Activated naive CD8-positive, alpha-beta T cell treated with anti-CD3 and anti-CD28 coated beads, Interleukin-2, amount 10 ng/mL, durations not matched to agents 7 days and 5 days (primary cell): ENCODE data around the gene CMKLR1. TPM values are rescaled to one million over a fixed set of nuclear protein-coding genes. Genes with fewer than 3 reads are reported as not detected.
A peak's percentile ranks its signal among the peaks of the same experiment; 100 is the strongest.

Experiments used
- ATAC-seq: fragments of 150-1000 bp; cut with Tn5 transposase; one replicate; pipeline ENCODE4 v1.10.0; 2021; ENCODE audit warnings: low read depth, moderate library complexity
- POLR2A ChIA-PET: fragments of 350-600 bp; sonication (Branson Sonifier 250); formaldehyde crosslinking; loops from one replicate; lab custom pipeline; 2021; ENCODE audit warnings: antibody characterized with exemption; lab: Charles Lee
- DNase-seq: peaks from one replicate; pipeline ENCODE4 v3.0.0; 2021
- H3K27ac Mint-ChIP-seq: one replicate; pipeline ENCODE4 v1.8.0; 2022; ENCODE audit warnings: mild to moderate bottlenecking, mixed read lengths
- H3K27me3 Mint-ChIP-seq: one replicate; pipeline ENCODE4 v1.8.0; 2022; ENCODE audit warnings: mild to moderate bottlenecking, moderate library complexity, mixed read lengths
- H3K36me3 Mint-ChIP-seq: one replicate; pipeline ENCODE4 v1.8.0; 2021; ENCODE audit warnings: mild to moderate bottlenecking, mixed read lengths
- H3K4me1 Mint-ChIP-seq: one replicate; pipeline ENCODE4 v1.8.0; 2021; ENCODE audit warnings: mixed read lengths
- H3K4me3 Mint-ChIP-seq: one replicate; pipeline ENCODE4 v1.8.0; 2022; ENCODE audit warnings: mild to moderate bottlenecking, moderate library complexity, mixed read lengths
- H3K9me3 Mint-ChIP-seq: one replicate; pipeline ENCODE4 v1.8.0; 2021; ENCODE audit warnings: mixed read lengths
- total RNA-seq, 2 experiments: library from RNA; stranded (reverse); gene quantifications; one replicate each; pipeline ENCODE4 v1.2.3, GENCODE V29; 2021

CMKLR1 gene
- total RNA-seq, 2 experiments from 2014 or later: 0.82 to 1.0 TPM

- no peak for ATAC-seq
- DNase-seq: no peak
- Mint-ChIP-seq H3K27ac (no peak overlapping the region), H3K4me1 (no peaks in the 10 kb centered on the region), H3K36me3 (no peaks in the 10 kb centered on the region), H3K9me3 (no peaks in the 10 kb centered on the region), H3K27me3 (peaks cover 43% of the 10 kb centered on the region), H3K4me3 (no peak overlapping the region)
- POLR2A ChIA-PET: no interaction called here
Observed at GRCh38 chr12:108340037-108340436, 926 bp upstream of the CMKLR1 start.

GRCh38 chr12:108337235-108338223 is 1.6 kb downstream of the CMKLR1 start:
- no peak for ATAC-seq
- H3K27ac Mint-ChIP-seq: no peak overlapping the region
- DNase-seq: no peak
- H3K27me3 Mint-ChIP-seq: peaks cover 40% of the 10 kb centered on the region
- no peaks in the 10 kb centered on the region for H3K9me3 Mint-ChIP-seq
- POLR2A ChIA-PET: no interaction called here
- no peaks in the 10 kb centered on the region for H3K36me3 Mint-ChIP-seq
- no peak overlapping the region for H3K4me3 Mint-ChIP-seq
- H3K4me1 Mint-ChIP-seq: peaks cover 4% of the 10 kb centered on the region

- no peaks in the 10 kb centered on the region for H3K36me3 Mint-ChIP-seq
- H3K4me3 Mint-ChIP-seq: no peak overlapping the region
Observed at GRCh38 chr12:108335349-108336119, 3.6 kb downstream of the CMKLR1 start.

GRCh38 chr12:108333898-108334699 is 5.0 kb downstream of the CMKLR1 start:
- Mint-ChIP-seq H3K27me3 (peaks cover 25% of the 10 kb centered on the region), H3K4me1 (peaks cover 4% of the 10 kb centered on the region), H3K27ac (no peak overlapping the region), H3K36me3 (no peaks in the 10 kb centered on the region), H3K9me3 (no peaks in the 10 kb centered on the region), H3K4me3 (no peak overlapping the region)
- POLR2A ChIA-PET: no interaction called here
- ATAC-seq (no peak), DNase-seq (no peak)

More at GRCh38 chr12:108335349-108336119, 3.6 kb downstream of the CMKLR1 start:
- Mint-ChIP-seq H3K27ac (no peak overlapping the region), H3K9me3 (no peaks in the 10 kb centered on the region), H3K4me1 (peaks cover 4% of the 10 kb centered on the region), H3K27me3 (peaks cover 34% of the 10 kb centered on the region)
- POLR2A ChIA-PET: no interaction called here
- ATAC-seq (no peak), DNase-seq (no peak)

GRCh38 chr12:108332791-108333382 is 6.2 kb downstream of the CMKLR1 start:
- Mint-ChIP-seq H3K27me3 (peaks cover 13% of the 10 kb centered on the region), H3K36me3 (no peaks in the 10 kb centered on the region), H3K27ac (no peak overlapping the region), H3K4me1 (peaks cover 4% of the 10 kb centered on the region), H3K9me3 (no peaks in the 10 kb centered on the region), H3K4me3 (no peak overlapping the region)
- POLR2A ChIA-PET: no interaction called here
- ATAC-seq (no peak), DNase-seq (no peak)

GRCh38 chr12:108328420-108328819 is 10.7 kb downstream of the CMKLR1 start:
- H3K36me3 Mint-ChIP-seq: no peaks in the 10 kb centered on the region
- no peak overlapping the region for H3K27ac Mint-ChIP-seq
- ATAC-seq: no peak
- peaks cover 12% of the 10 kb centered on the region for H3K27me3 Mint-ChIP-seq
- no peak overlapping the region for H3K4me3 Mint-ChIP-seq
- DNase-seq: no peak
- POLR2A ChIA-PET: no interaction called here
- H3K4me1 Mint-ChIP-seq: peaks cover 3% of the 10 kb centered on the region
- no peaks in the 10 kb centered on the region for H3K9me3 Mint-ChIP-seq

GRCh38 chr12:108327621-108328344 is 11.3 kb downstream of the CMKLR1 start:
- H3K27me3 Mint-ChIP-seq: peaks cover 14% of the 10 kb centered on the region
- H3K9me3 Mint-ChIP-seq: no peaks in the 10 kb centered on the region
- POLR2A ChIA-PET: no interaction called here
- H3K4me3 Mint-ChIP-seq: no peak overlapping the region
- H3K27ac Mint-ChIP-seq: no peak overlapping the region
- DNase-seq: no peak
- ATAC-seq: no peak
- no peaks in the 10 kb centered on the region for H3K36me3 Mint-ChIP-seq
- H3K4me1 Mint-ChIP-seq: peaks cover 3% of the 10 kb centered on the region

GRCh38 chr12:108326254-108326750 is 12.8 kb downstream of the CMKLR1 start:
- no peak overlapping the region for H3K27ac Mint-ChIP-seq
- H3K4me1 Mint-ChIP-seq: peaks cover 3% of the 10 kb centered on the region
- no peaks in the 10 kb centered on the region for H3K36me3 Mint-ChIP-seq
- peaks cover 19% of the 10 kb centered on the region for H3K27me3 Mint-ChIP-seq
- H3K4me3 Mint-ChIP-seq: no peak overlapping the region
- H3K9me3 Mint-ChIP-seq: no peaks in the 10 kb centered on the region
- no peak for ATAC-seq
- no peak for DNase-seq
- POLR2A ChIA-PET: interaction anchor here (0.9 kb wide), 1 partner anchor 12 kb away, joined by 4 read pairs; no protein-coding TSS in a partner anchor

GRCh38 chr12:108325549-108325948 is 13.6 kb downstream of the CMKLR1 start:
- DNase-seq (no peak), ATAC-seq (no peak)
- Mint-ChIP-seq H3K27ac (no peak overlapping the region), H3K4me1 (peaks cover 3% of the 10 kb centered on the region), H3K36me3 (no peaks in the 10 kb centered on the region), H3K9me3 (no peaks in the 10 kb centered on the region), H3K27me3 (peaks cover 20% of the 10 kb centered on the region), H3K4me3 (no peak overlapping the region)
- POLR2A ChIA-PET: no interaction called here

- POLR2A ChIA-PET: no interaction called here
- H3K4me1 Mint-ChIP-seq: peaks cover 4% of the 10 kb centered on the region
- peaks cover 22% of the 10 kb centered on the region for H3K27me3 Mint-ChIP-seq
- peak overlapping the region; percentile 32 for H3K27ac Mint-ChIP-seq
- DNase-seq (no peak), ATAC-seq (no peak)
- no peak overlapping the region for H3K4me3 Mint-ChIP-seq
- no peaks in the 10 kb centered on the region for H3K9me3 Mint-ChIP-seq
- H3K36me3 Mint-ChIP-seq: no peaks in the 10 kb centered on the region
Observed at GRCh38 chr12:108325018-108325358, 14.1 kb downstream of the CMKLR1 start.

GRCh38 chr12:108324351-108325017 is 14.6 kb downstream of the CMKLR1 start:
- DNase-seq (no peak), ATAC-seq (no peak)
- Mint-ChIP-seq H3K36me3 (no peaks in the 10 kb centered on the region), H3K4me1 (peaks cover 4% of the 10 kb centered on the region), H3K4me3 (no peak overlapping the region), H3K27ac (peak overlapping the region; percentile 32), H3K27me3 (peaks cover 20% of the 10 kb centered on the region), H3K9me3 (no peaks in the 10 kb centered on the region)
- POLR2A ChIA-PET: no interaction called here

GRCh38 chr12:108323581-108323980 is 15.5 kb downstream of the CMKLR1 start:
- POLR2A ChIA-PET: no interaction called here
- H3K4me1 Mint-ChIP-seq: peaks cover 4% of the 10 kb centered on the region
- no peak for DNase-seq
- no peak overlapping the region for H3K27ac Mint-ChIP-seq
- no peaks in the 10 kb centered on the region for H3K9me3 Mint-ChIP-seq
- no peak overlapping the region for H3K4me3 Mint-ChIP-seq
- no peaks in the 10 kb centered on the region for H3K36me3 Mint-ChIP-seq
- no peak for ATAC-seq
- peaks cover 24% of the 10 kb centered on the region for H3K27me3 Mint-ChIP-seq
